ENCODE data around the gene CAMKMT.

CAMKMT gene

DNA sequence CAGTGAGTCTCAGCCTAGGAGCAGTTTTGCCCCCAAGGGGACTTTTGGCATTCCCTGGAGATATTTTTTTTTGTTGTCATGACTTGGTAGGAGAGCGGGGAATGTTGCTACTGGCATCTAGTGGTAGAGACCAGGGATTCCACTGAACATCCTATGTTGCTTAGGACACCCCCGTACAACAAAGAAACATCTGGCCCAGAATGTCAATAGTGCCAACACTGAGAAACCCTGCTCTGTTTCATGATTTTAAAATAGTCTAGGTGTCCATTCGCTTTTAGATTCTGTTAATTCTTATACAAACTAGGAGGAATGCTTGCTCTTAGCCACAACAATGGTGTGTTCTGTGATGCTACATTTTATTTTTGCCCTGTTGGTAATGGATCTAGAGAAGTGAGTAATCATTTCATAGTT lies 353.9 kb downstream of the CAMKMT start:
- TF ChIP-seq, protein P1, sequence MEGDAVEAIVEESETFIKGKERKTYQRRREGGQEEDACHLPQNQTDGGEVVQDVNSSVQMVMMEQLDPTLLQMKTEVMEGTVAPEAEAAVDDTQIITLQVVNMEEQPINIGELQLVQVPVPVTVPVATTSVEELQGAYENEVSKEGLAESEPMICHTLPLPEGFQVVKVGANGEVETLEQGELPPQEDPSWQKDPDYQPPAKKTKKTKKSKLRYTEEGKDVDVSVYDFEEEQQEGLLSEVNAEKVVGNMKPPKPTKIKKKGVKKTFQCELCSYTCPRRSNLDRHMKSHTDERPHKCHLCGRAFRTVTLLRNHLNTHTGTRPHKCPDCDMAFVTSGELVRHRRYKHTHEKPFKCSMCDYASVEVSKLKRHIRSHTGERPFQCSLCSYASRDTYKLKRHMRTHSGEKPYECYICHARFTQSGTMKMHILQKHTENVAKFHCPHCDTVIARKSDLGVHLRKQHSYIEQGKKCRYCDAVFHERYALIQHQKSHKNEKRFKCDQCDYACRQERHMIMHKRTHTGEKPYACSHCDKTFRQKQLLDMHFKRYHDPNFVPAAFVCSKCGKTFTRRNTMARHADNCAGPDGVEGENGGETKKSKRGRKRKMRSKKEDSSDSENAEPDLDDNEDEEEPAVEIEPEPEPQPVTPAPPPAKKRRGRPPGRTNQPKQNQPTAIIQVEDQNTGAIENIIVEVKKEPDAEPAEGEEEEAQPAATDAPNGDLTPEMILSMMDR (IDR thresholded peaks at IDR 0.05; ENCODE audit: low read depth, low read length), result peak; percentile 63
- DNase-seq (ENCODE audit: extremely low read depth, low read depth), result peak; percentile 15

DNA sequence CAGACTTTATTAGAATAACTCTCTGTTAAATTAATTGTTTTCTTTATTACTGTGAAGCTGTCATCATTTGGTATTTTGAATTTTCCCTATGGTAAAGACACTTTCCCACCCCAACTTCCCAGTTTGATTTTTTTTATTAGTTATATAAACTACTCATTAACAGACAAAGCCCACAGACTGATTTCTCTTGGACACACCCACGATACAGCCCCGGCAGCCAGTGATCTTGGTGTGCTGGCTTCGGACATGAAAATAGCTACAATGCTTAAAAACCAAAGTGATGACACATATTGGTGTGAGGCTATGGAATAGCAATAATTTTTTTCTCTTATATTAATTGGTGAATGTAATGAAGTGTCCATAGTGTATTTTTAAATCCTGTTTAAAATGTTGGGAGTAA lies 354.4 kb downstream of the CAMKMT start:
- TF ChIP-seq, protein P1 (IDR thresholded peaks at IDR 0.05; ENCODE audit: low read depth, low read length), result no peak
- DNase-seq (ENCODE audit: extremely low read depth, low read depth), result no peak

DNA sequence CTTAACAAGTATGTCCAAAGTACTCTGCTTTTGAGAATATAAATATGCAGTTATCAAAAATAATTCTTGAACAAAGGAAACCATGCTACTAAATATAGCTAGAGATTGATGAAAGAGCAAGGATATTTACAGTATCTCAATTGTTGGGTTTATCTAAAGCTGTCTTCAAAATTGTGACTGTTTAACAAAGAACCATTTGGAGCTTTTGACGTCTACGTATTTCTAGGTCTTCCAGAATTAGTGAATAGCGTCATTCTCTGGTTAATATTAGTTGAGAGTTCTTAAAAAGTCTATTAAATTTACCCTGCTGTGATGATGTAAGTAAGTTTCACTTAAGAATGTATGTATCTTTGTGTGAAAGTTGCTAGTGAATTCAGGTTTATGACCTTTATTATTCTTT lies 356.7 kb downstream of the CAMKMT start:
- TF ChIP-seq, protein P1 (IDR thresholded peaks at IDR 0.05; ENCODE audit: low read depth, low read length), result no peak
- DNase-seq (ENCODE audit: extremely low read depth, low read depth), result no peak

DNA sequence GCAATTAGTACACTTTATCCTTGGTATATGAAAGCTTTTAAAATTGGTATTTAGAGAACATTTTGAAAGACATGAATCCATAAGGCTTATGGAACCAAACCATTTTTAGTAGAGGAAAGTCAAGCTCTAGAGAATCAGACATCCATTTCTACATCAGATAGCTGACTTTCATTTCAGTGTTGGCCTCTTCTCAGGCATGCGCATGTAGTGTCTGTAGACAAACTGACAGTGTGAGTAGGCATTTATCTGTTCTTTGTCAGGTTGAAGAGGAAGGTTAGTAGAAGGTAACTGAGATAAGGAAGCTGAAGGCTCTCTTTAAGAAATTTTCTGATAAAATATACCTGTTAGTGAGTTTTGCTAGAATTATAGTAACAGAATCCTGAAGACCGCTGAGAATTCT lies 357.8 kb downstream of the CAMKMT start:
- TF ChIP-seq, protein P1 (IDR thresholded peaks at IDR 0.05; ENCODE audit: low read depth, low read length), result no peak
- DNase-seq (ENCODE audit: extremely low read depth, low read depth), result no peak

DNA sequence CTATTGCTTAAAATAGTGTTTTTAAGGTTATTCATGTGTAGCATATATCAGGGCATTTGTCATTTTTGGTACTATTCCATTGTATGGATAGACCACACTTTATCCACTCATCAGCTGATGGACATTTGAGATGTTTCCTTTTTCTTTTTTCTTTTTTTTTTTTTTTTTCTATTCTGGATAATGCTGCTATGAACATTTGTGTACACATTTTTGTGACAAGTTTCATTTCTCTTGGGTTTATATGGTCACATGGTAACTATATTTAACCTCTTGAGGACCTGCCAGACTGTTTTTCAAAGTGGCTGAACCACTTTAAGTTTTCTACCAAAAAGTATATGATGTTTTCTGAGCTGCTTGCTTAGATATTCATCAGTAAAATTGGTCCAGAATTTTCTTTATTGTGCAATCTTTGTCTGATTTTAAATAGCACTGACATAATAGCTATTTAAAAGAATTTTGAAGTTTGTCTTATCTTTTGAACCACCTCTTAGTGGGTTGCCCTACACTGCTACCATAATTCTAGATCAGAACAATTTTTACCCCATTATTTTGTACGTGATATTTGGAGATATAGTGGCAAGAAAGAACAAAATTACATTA lies 360.4 kb downstream of the CAMKMT start:
- TF ChIP-seq, protein P1 (IDR thresholded peaks at IDR 0.05; ENCODE audit: low read depth, low read length), result no peak
- DNase-seq (ENCODE audit: extremely low read depth, low read depth), result no peak

DNA sequence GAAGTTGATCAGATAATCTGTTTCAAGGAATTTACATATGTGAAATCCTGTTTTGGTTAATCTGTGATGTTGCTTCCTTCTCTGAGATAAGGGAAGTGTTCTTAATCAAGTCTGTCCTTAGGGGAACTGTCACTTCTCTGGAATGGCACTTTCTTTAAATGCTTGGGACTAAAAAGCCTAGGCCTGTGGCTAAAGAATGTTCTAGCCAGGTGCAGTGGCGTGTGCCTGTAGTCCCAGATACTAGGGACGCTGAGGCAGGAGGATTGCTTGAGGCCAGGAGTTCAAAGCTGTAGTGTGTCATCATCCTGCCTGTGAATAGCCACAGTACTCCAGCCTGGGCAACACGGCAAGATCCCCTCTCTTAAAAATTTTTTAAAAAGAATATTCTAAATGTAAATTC lies 362.2 kb downstream of the CAMKMT start:
- TF ChIP-seq, protein P1 (IDR thresholded peaks at IDR 0.05; ENCODE audit: low read depth, low read length), result no peak
- DNase-seq (ENCODE audit: extremely low read depth, low read depth), result no peak

DNA sequence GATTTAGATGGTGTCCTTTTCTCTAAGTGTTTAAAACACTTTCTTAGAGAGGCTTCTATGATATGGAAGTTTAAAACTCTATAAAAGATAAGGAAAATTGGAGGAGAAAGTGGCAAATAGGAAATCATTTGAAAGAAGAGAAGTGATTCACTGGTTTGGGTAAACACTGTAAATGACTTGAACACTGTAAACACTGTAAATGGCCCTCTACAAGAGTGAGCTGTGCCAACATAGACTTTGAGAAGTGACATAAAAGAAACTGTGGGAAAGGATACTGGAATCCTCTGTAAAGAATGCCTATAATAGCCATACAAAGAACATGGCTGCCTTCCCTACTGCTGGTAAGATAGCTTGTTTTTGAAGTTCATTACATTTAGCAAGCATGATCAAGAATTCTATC lies 368.8 kb downstream of the CAMKMT start:
- DNase-seq (ENCODE audit: extremely low read depth, low read depth), result no peak
- TF ChIP-seq, protein P1 (IDR thresholded peaks at IDR 0.05; ENCODE audit: low read depth, low read length), result no peak

Data from AG09319 (cell line).